GM23248 (cell line): ENCODE data around the gene LYSMD4. TPM values are rescaled to one million over a fixed set of nuclear protein-coding genes. Genes with fewer than 3 reads are reported as not detected.
A peak's percentile ranks its signal among the peaks of the same experiment; 100 is the strongest.

Experiments used
- DNase-seq: peaks from one replicate; pipeline ENCODE4 v3.0.0-alpha.2; 2015
- H2AFZ ChIP-seq: fragments of 200-600 bp; sonication (generic); 2 replicates; pipeline ENCODE4 v1.6.1; 2016; ENCODE audit warnings: antibody characterized with exemption
- H3F3A ChIP-seq: fragments of 200-600 bp; sonication (generic); 2 replicates; pipeline ENCODE4 v1.6.1; 2016; ENCODE audit warnings: mild to moderate bottlenecking, antibody characterized with exemption, mixed run types; ENCODE audit not compliant: insufficient read depth
- H3K27ac ChIP-seq: fragments of 200-600 bp; sonication (generic); 2 replicates; pipeline ENCODE4 v1.5.1; 2016; ENCODE audit warnings: mild to moderate bottlenecking
- H3K27me3 ChIP-seq: fragments of 200-600 bp; sonication (generic); replicated peaks from 2 replicates; pipeline ENCODE4 v1.6.1; 2016; ENCODE audit warnings: mild to moderate bottlenecking; ENCODE audit not compliant: insufficient read depth
- H3K36me3 ChIP-seq: fragments of 200-600 bp; sonication (generic); 2 replicates; pipeline ENCODE4 v1.6.1; 2016; ENCODE audit warnings: low read depth, mild to moderate bottlenecking
- H3K4me1 ChIP-seq: fragments of 200-600 bp; sonication (generic); 2 replicates; pipeline ENCODE4 v1.6.1; 2016; ENCODE audit warnings: mild to moderate bottlenecking; ENCODE audit not compliant: insufficient read depth
- H3K4me2 ChIP-seq: fragments of 200-600 bp; sonication (generic); one replicate; pipeline ENCODE4 v1.6.1; 2016; ENCODE audit warnings: mild to moderate bottlenecking; ENCODE audit not compliant: unreplicated experiment
- H3K4me3 ChIP-seq: fragments of 200-600 bp; sonication (generic); 2 replicates; pipeline ENCODE4 v1.5.1; 2016; ENCODE audit warnings: mild to moderate bottlenecking
- H3K79me2 ChIP-seq: fragments of 200-600 bp; sonication (generic); 2 replicates; pipeline ENCODE4 v1.6.1; 2016; ENCODE audit warnings: mild to moderate bottlenecking; ENCODE audit not compliant: insufficient read depth
- H3K9ac ChIP-seq: fragments of 200-600 bp; sonication (generic); 2 replicates; pipeline ENCODE4 v1.6.1; 2016; ENCODE audit warnings: mild to moderate bottlenecking
- H3K9me2 ChIP-seq: fragments of 200-600 bp; sonication (generic); 2 replicates; pipeline ENCODE4 v1.6.1; 2016; ENCODE audit warnings: mixed run types, mild to moderate bottlenecking, moderate library complexity; ENCODE audit not compliant: insufficient read depth
- H3K9me3 ChIP-seq: fragments of 200-600 bp; sonication (generic); one replicate; pipeline ENCODE4 v1.6.1; 2017; ENCODE audit warnings: low read depth
- H4K20me1 ChIP-seq: fragments of 200-600 bp; sonication (generic); 2 replicates; pipeline ENCODE4 v1.6.0; 2016; ENCODE audit not compliant: insufficient read depth
- EZH2 ChIP-seq: fragments of 200-600 bp; sonication (generic); IDR thresholded peaks from 2 replicates; pipeline ENCODE4 v1.6.1; 2018; ENCODE audit warnings: antibody characterized with exemption, mild to moderate bottlenecking; ENCODE audit not compliant: insufficient read depth, poor library complexity, severe bottlenecking
- EZH2phosphoT487 ChIP-seq: fragments of 200-600 bp; sonication (generic); IDR thresholded peaks from 2 replicates; pipeline ENCODE4 v1.6.1; 2018; ENCODE audit warnings: antibody characterized with exemption, moderate library complexity, mild to moderate bottlenecking, low read depth; ENCODE audit not compliant: insufficient read depth
- WGBS, 2 experiments: methylation state at CpG; one replicate each; pipeline ENCODE4 v1.1.6; 2015 to 2017; ENCODE audit warnings: low lambda C conversion rate in 2 of 2, low coverage in 1 of 2; ENCODE audit errors: missing lambda C conversion rate in 2 of 2; 5-methylcytosine and 5-hydroxymethylcytosine counted together
- in situ Hi-C: fragments of 300-500 bp; cut with MboI; formaldehyde crosslinking; loops from 2 replicates; pipeline ENCODE4 v1.15.0; 2020
- polyA plus RNA-seq: library from polyadenylated mRNA; unstranded; fragments of >200 nt; fragmentation: Nextera tagmentation; extraction: Ambion mirVana; gene quantifications from 2 replicates; pipeline ENCODE4 v1.2.1, GENCODE V29; 2016
- total RNA-seq: library from RNA; depleted of rRNA; stranded (reverse); fragments of >200 nt; shearing (Covaris generic); gene quantifications from 2 replicates; pipeline ENCODE4 v1.2.3, GENCODE V29; 2014

The LYSMD4 gene
- total and polyA plus RNA-seq, 2 experiments from 2014 or later, result 5.2 to 8.1 TPM

DNA sequence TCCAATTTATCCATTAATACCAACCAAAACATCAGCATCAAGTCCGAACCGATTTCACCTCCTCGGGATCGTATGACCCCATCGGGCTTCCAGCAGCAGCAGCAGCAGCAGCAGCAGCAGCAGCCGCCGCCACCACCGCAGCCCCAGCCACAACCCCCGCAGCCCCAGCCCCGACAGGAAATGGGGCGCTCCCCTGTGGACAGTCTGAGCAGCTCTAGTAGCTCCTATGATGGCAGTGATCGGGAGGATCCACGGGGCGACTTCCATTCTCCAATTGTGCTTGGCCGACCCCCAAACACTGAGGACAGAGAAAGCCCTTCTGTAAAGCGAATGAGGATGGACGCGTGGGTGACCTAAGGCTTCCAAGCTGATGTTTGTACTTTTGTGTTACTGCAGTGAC lies 20.8 kb downstream of the LYSMD4 start:
- Histone ChIP-seq H3K27me3 (no peaks in the 10 kb centered on the region), H3K79me2 (no peaks in the 10 kb centered on the region), H3K9ac (no peak overlapping the region), H3K4me1 (peaks cover 18% of the 10 kb centered on the region), H3K4me2 (no peak overlapping the region), H3K4me3 (no peak overlapping the region), H3K9me2 (no peaks in the 10 kb centered on the region), H3K9me3 (no peaks in the 10 kb centered on the region), H3K36me3 (peaks cover 19% of the 10 kb centered on the region; the same call in 1 of the 2 replicates), H4K20me1 (no peaks in the 10 kb centered on the region), H3K27ac (no peak overlapping the region), H3F3A (peaks cover 16% of the 10 kb centered on the region), H2AFZ (no peak overlapping the region)
- 83 to 86% methylated on average over 18 of the region's 18 CpGs for WGBS, 2 experiments
- DNase-seq, result no peak
- in situ Hi-C loops, result no loop called here
- TF ChIP-seq EZH2 (no peak), EZH2phosphoT487 (no peak)

GRCh38 chr15:99711625-99712024 lies 21.6 kb downstream of the LYSMD4 start:
- DNase-seq, result no peak
- Histone ChIP-seq H3K9ac (no peak overlapping the region), H3K4me2 (no peak overlapping the region), H3F3A (peaks cover 24% of the 10 kb centered on the region), H3K27ac (no peak overlapping the region), H4K20me1 (no peaks in the 10 kb centered on the region), H3K9me2 (no peaks in the 10 kb centered on the region), H3K4me1 (peaks cover 26% of the 10 kb centered on the region), H3K36me3 (peaks cover 19% of the 10 kb centered on the region; the same call in 1 of the 2 replicates), H3K4me3 (no peak overlapping the region), H3K27me3 (no peaks in the 10 kb centered on the region), H3K79me2 (no peaks in the 10 kb centered on the region), H3K9me3 (no peaks in the 10 kb centered on the region), H2AFZ (no peak overlapping the region)
- in situ Hi-C loops, result no loop called here
- 44 to 56% methylated on average over 5 of the region's 5 CpGs for WGBS, 2 experiments
- no peak for TF ChIP-seq EZH2phosphoT487
- no peak for TF ChIP-seq EZH2

DNA sequence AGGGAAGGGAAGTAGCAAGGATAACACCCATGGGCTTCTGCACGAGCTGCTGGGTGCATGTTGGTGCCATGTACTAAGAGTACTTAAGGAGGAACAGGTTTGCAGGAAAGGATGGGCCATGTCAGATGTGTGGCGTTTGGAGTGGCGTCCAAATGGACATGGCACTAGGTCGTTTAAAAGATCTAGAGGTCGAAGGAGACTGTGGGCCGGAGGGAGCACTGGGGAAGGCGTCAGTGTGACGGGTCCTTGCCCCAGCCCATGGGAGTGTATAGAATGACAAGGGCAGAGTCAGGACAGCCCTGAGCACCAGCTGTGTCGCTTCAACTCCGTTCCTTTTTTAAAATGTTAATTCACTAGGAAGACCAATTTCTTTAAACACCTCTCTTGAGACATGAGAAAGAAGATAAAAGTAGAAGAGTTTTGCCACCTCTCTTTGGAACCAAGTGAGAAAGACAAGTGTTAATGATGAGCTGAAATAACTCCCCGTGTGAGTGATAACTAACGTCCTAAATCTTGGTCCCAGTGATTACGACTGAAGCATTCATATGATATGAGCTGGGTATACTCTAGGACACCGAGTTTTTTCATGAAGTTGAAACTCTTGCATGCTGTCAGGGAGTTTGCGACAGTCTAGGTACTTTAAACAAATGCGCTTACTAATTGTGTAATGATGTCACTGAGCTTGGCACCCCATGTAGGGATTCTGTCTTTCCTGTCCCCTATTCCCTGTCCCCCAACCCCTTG lies 23.8 kb downstream of the LYSMD4 start:
- Histone ChIP-seq H3K9ac (no peak overlapping the region), H3K9me2 (no peaks in the 10 kb centered on the region), H2AFZ (no peak overlapping the region), H3F3A (peaks cover 30% of the 10 kb centered on the region), H3K27me3 (no peaks in the 10 kb centered on the region), H3K4me3 (0 out of 2 replicates have a peak overlapping the region, but pooled peaks have one; percentile 11), H3K9me3 (no peaks in the 10 kb centered on the region), H3K4me1 (peaks cover 27% of the 10 kb centered on the region), H3K27ac (peak overlapping the region; percentile 74), H3K4me2 (peak overlapping the region; percentile 86), H4K20me1 (no peaks in the 10 kb centered on the region), H3K79me2 (no peaks in the 10 kb centered on the region), H3K36me3 (peaks cover 11% of the 10 kb centered on the region; the same call in 1 of the 2 replicates)
- TF ChIP-seq EZH2phosphoT487 (no peak), EZH2 (no peak)
- in situ Hi-C loops, result loop anchor here (10.0 kb wide), 1 partner anchor 425 kb away; no protein-coding TSS in a partner anchor
- WGBS, 2 experiments, result 84 to 85% methylated on average over 16 of the region's 16 CpGs
- no peak for DNase-seq

- Histone ChIP-seq H3K4me3 (peak overlapping the region; percentile 59), H3K9ac (peak overlapping the region; percentile 59), H3K4me1 (peaks cover 33% of the 10 kb centered on the region), H3K36me3 (peaks cover 6% of the 10 kb centered on the region; the same call in 1 of the 2 replicates), H3F3A (peaks cover 37% of the 10 kb centered on the region), H2AFZ (no peak overlapping the region), H4K20me1 (no peaks in the 10 kb centered on the region), H3K9me3 (no peaks in the 10 kb centered on the region), H3K27me3 (no peaks in the 10 kb centered on the region), H3K9me2 (no peaks in the 10 kb centered on the region), H3K79me2 (no peaks in the 10 kb centered on the region), H3K27ac (peak overlapping the region; percentile 74), H3K4me2 (peak overlapping the region; percentile 86)
- DNase-seq, result peak; percentile 96
- in situ Hi-C loops, result loop anchor here (10.0 kb wide), 1 partner anchor 424 kb away; no protein-coding TSS in a partner anchor
- TF ChIP-seq EZH2 (no peak), EZH2phosphoT487 (no peak)
- 7% methylated on average over 7 of the region's 7 CpGs for WGBS, 2 experiments
Measured at GRCh38 chr15:99708563-99708962, 24.7 kb downstream of the LYSMD4 start.
